Measurements from ENCODE around the gene EFL1. TPM values are rescaled to one million over a fixed set of nuclear protein-coding genes. Genes with fewer than 3 reads are reported as not detected.

Gene EFL1
- total and polyA plus RNA-seq, 2 donors (not counting 3 experiments of a cell fraction or from before 2014, with no cell fraction given): 6.6 to 21.9 TPM

- no peaks in the 10 kb centered on the region for H3K27me3 ChIP-seq (ENCODE audit: control insufficient read depth in 2 of 2, insufficient read depth in 2 of 2, low read length in 2 of 2)
- H3K9ac ChIP-seq (replicated peaks; ENCODE audit: extremely low read depth, insufficient read depth, low read length): peak overlapping the region; percentile 45
- H3K4me2 ChIP-seq (ENCODE audit: insufficient read depth, low read length): peak overlapping the region; percentile 38
- H3K4me1 ChIP-seq (ENCODE audit: control insufficient read depth, extremely low read depth, insufficient read depth, low read length): peaks cover 15% of the 10 kb centered on the region
- no peaks in the 10 kb centered on the region for H4K20me1 ChIP-seq (replicated peaks; ENCODE audit: control insufficient read depth, extremely low read depth, insufficient read depth, low read length)
- no peaks in the 10 kb centered on the region for H3K9me3 ChIP-seq (replicated peaks; ENCODE audit: control insufficient read depth, insufficient read depth, low read length)
- H3K9me1 ChIP-seq (replicated peaks; ENCODE audit: control insufficient read depth, extremely low read depth, insufficient read depth, low read length): no peaks in the 10 kb centered on the region
- ChIA-PET CTCF (interaction anchor here (1.8 kb wide), 1 partner anchor 50 kb away, joined by 3 read pairs; no protein-coding TSS in a partner anchor), POLR2A (no interaction called here)
- DNase-seq (ENCODE audit: low read depth, low spot score) (no peak), FAIRE-seq (no peak)
- H3K4me3 ChIP-seq (replicated peaks in 1 of 3; ENCODE audit: insufficient read depth in 1 of 3, low read depth in 1 of 3, low read length in 3 of 3): no peak overlapping the region
- TF ChIP-seq POLR2A (IDR thresholded peaks at IDR 0.05; ENCODE audit: low read depth, low read length) (no peak), FOS (IDR thresholded peaks at IDR 0.05; ENCODE audit: borderline replicate concordance, insufficient read depth, low read length) (no peak), CTCF (IDR thresholded peaks at IDR 0.05; ENCODE audit: extremely low read depth in 1 of 2, insufficient read depth in 1 of 2, low read depth in 1 of 2, low read length in 2 of 2) (no peak), JUN (IDR thresholded peaks at IDR 0.05; ENCODE audit: borderline replicate concordance, insufficient read depth, insufficient read length, low read depth) (no peak), GATA2 (IDR thresholded peaks at IDR 0.05; ENCODE audit: insufficient read depth, insufficient read length, low read depth, low read length) (no peak), POLR2AphosphoS5 (IDR thresholded peaks at IDR 0.05; ENCODE audit: insufficient read depth, low read depth, low read length) (no peak), EZH2 (IDR thresholded peaks at IDR 0.05; ENCODE audit: borderline replicate concordance, low read depth, low read length, severe bottlenecking) (no peak), MAX (IDR thresholded peaks at IDR 0.05; ENCODE audit: insufficient read depth, insufficient read length) (no peak), MYC (IDR thresholded peaks at IDR 0.05; ENCODE audit: low read depth, low read length) (no peak)
- no TSS peak for BruUV-seq (replicated peaks)
- peak overlapping the region; percentile 83 for H3K27ac ChIP-seq (ENCODE audit: insufficient read depth, low read depth, low read length)
- no peaks in the 10 kb centered on the region for H3K79me2 ChIP-seq (ENCODE audit: control insufficient read depth, insufficient read depth, low read length)
- dilution Hi-C loops (cut with MboI; ENCODE audit: extremely low pct_ligation_motif_present, low sequenced_read_pairs) (no loop called here), intact Hi-C loops (cut with micrococcal nuclease) (loop anchor here (2.0 to 10.0 kb wide), 3 partner anchors 41 to 1152 kb away; partner anchors contain the start of gene MEX3B)
- no peak overlapping the region for H2AFZ ChIP-seq (ENCODE audit: low read depth, low read length)
- H3K36me3 ChIP-seq (ENCODE audit: control insufficient read depth in 2 of 2, extremely low read depth in 1 of 2, insufficient read depth in 2 of 2, low read length in 2 of 2): peaks cover 0 to 3% of the 10 kb centered on the region in 2 experiments
Observed at GRCh38 chr15:82146576-82146975, 116.0 kb downstream of the EFL1 start.

Data from endothelial cell of umbilical vein (primary cell).